HEK293 (cell line): ENCODE results near the gene BAIAP2.

Experiments used
- CTCF ChIP-seq: fragments of 450-650 bp; formaldehyde crosslinking; IDR thresholded peaks from 2 replicates; pipeline ENCODE4 v1.5.1; 2016; ENCODE audit warnings: missing biosample characterization, missing genetic modification characterization
- KLF16 ChIP-seq: fragments of 450-650 bp; formaldehyde crosslinking; IDR thresholded peaks from 2 replicates; pipeline ENCODE4 v1.5.1; 2017; ENCODE audit warnings: missing biosample characterization, missing genetic modification characterization
- KLF9 ChIP-seq: fragments of 450-650 bp; formaldehyde crosslinking; IDR thresholded peaks from 2 replicates; pipeline ENCODE4 v1.5.1; 2016; ENCODE audit warnings: missing biosample characterization, missing genetic modification characterization, low read depth
- RBAK ChIP-seq: fragments of 450-650 bp; formaldehyde crosslinking; IDR thresholded peaks from 2 replicates; pipeline ENCODE4 v1.5.1; 2016; ENCODE audit warnings: missing biosample characterization, missing genetic modification characterization
- SP2 ChIP-seq: fragments of 450-650 bp; formaldehyde crosslinking; IDR thresholded peaks from 2 replicates; pipeline ENCODE4 v1.5.1; 2016; ENCODE audit warnings: missing biosample characterization, missing genetic modification characterization
- YY1 ChIP-seq: fragments of 450-650 bp; formaldehyde crosslinking; IDR thresholded peaks from 2 replicates; pipeline ENCODE4 v1.5.1; 2018; ENCODE audit warnings: missing biosample characterization, missing genetic modification characterization
- ZNF169 ChIP-seq: fragments of 450-650 bp; formaldehyde crosslinking; IDR thresholded peaks from 2 replicates; pipeline ENCODE4 v1.5.1; 2016; ENCODE audit warnings: missing biosample characterization, missing genetic modification characterization
- ZNF274 ChIP-seq, 2 experiments: fragments of 200-500 bp in 1 of 2; fragments of 450-650 bp in 1 of 2; sonication (Bioruptor generic) in 1 of 2; formaldehyde crosslinking in 1 of 2; IDR thresholded peaks; 2 replicates each; pipeline versions ENCODE4 v1.5.1 to v1.6.1; 2014 to 2016; ENCODE audit warnings: borderline replicate concordance in 1 of 2, inconsistent platforms in 1 of 2, low read length in 1 of 2, missing biosample characterization in 1 of 2, missing genetic modification characterization in 1 of 2
- ZNF302 ChIP-seq: fragments of 450-650 bp; formaldehyde crosslinking; IDR thresholded peaks from 2 replicates; pipeline ENCODE4 v1.5.1; 2016; ENCODE audit warnings: missing biosample characterization, missing genetic modification characterization, low read depth
- ZNF530 ChIP-seq: fragments of 450-650 bp; formaldehyde crosslinking; IDR thresholded peaks from 2 replicates; pipeline ENCODE4 v1.5.1; 2016; ENCODE audit warnings: low read depth, missing biosample characterization, missing genetic modification characterization
- ZNF701 ChIP-seq: fragments of 450-650 bp; formaldehyde crosslinking; IDR thresholded peaks from 2 replicates; pipeline ENCODE4 v1.5.1; 2016; ENCODE audit warnings: missing biosample characterization, missing genetic modification characterization
- ZNF704 ChIP-seq: fragments of 450-650 bp; formaldehyde crosslinking; IDR thresholded peaks from 2 replicates; pipeline ENCODE4 v1.5.1; 2016; ENCODE audit warnings: missing biosample characterization, missing genetic modification characterization

GRCh38 chr17:81137248-81137647 lies 102.3 kb downstream of the BAIAP2 start:
- TF ChIP-seq ZNF701 (tag by site-specific recombination), result no peak
- TF ChIP-seq CTCF (tag by site-specific recombination), result no peak
- no peak for TF ChIP-seq ZNF302
- TF ChIP-seq YY1 (tag by site-specific recombination), result no peak
- no peak for TF ChIP-seq ZNF704 (tag by site-specific recombination)
- no peak for TF ChIP-seq KLF9
- TF ChIP-seq ZNF169 (tag by site-specific recombination), result no peak
- no peak for TF ChIP-seq RBAK
- no peak for TF ChIP-seq ZNF274 (IDR thresholded peaks at IDR 0.05; ENCODE audit: low read length)
- TF ChIP-seq ZNF274 (tag by site-specific recombination; IDR thresholded peaks at IDR 0.05; ENCODE audit: borderline replicate concordance), result no peak
- no peak for TF ChIP-seq ZNF530 (tag by site-specific recombination)
- TF ChIP-seq KLF16 (tag by site-specific recombination), result no peak
- no peak for TF ChIP-seq SP2 (tag by site-specific recombination)
